H1 (cell line): ENCODE measurements around the gene TTK. TPM values are rescaled to one million over a fixed set of nuclear protein-coding genes. Genes with fewer than 3 reads are reported as not detected.
"Not testable (repeated sequence)": the region's sequence is repeated elsewhere in the genome, so short reads cannot be mapped to it uniquely, and the experiment has no call there.

ENCODE experiments used
- CTCF ChIA-PET: fragments of 300-600 bp; sonication (Branson Sonifier 250); formaldehyde crosslinking; loops from one replicate; lab custom pipeline; 2021; ENCODE audit not compliant: partially characterized antibody; lab: Charles Lee
- POLR2A ChIA-PET: fragments of 300-600 bp; sonication (Branson Sonifier 250); formaldehyde crosslinking; loops from one replicate; lab custom pipeline; 2021; ENCODE audit warnings: inconsistent platforms; ENCODE audit not compliant: partially characterized antibody; lab: Charles Lee
- DNase-seq, 2 experiments: peaks; one replicate each; pipeline versions ENCODE4 v3.0.0 to v3.0.0-alpha.2; 2010 to 2022; ENCODE audit warnings: low spot score in 2 of 2, low read depth in 1 of 2, mixed read lengths in 1 of 2
- FAIRE-seq: peaks from 2 replicates; lab custom pipeline; 2011; peaks lifted over from hg19 to GRCh38; lab: Jason Lieb, UNC
- H2AFZ ChIP-seq: 2 replicates; pipeline ENCODE4 v1.8.1; 2012; ENCODE audit warnings: low read length, inconsistent platforms
- H2AK5ac ChIP-seq: 2 replicates; pipeline ENCODE4 v1.6.1; 2013; ENCODE audit warnings: low read depth, low read length
- H2BK120ac ChIP-seq: replicated peaks from 2 replicates; pipeline ENCODE3; 2013; ENCODE audit warnings: low read depth, low read length, inconsistent platforms
- H2BK12ac ChIP-seq: 2 replicates; pipeline ENCODE4 v1.6.1; 2013; ENCODE audit warnings: low read depth, low read length
- H2BK15ac ChIP-seq: 2 replicates; pipeline ENCODE4 v1.6.1; 2013; ENCODE audit warnings: low read length
- H2BK20ac ChIP-seq: 2 replicates; pipeline ENCODE4 v1.6.1; 2013; ENCODE audit warnings: low read length
- H2BK5ac ChIP-seq: 2 replicates; pipeline ENCODE4 v1.6.1; 2013; ENCODE audit warnings: low read depth, low read length
- H3K14ac ChIP-seq: 2 replicates; pipeline ENCODE4 v1.6.1; 2013; ENCODE audit warnings: inconsistent platforms; ENCODE audit not compliant: insufficient read length
- H3K18ac ChIP-seq: 2 replicates; pipeline ENCODE4 v1.6.1; 2013; ENCODE audit warnings: low read length; ENCODE audit errors: extremely low read depth
- H3K23ac ChIP-seq: 2 replicates; pipeline ENCODE4 v1.6.1; 2013; ENCODE audit warnings: inconsistent platforms; ENCODE audit not compliant: insufficient read length
- H3K23me2 ChIP-seq: 2 replicates; pipeline ENCODE4 v1.6.1; 2013; ENCODE audit warnings: low read depth, low read length
- H3K27ac ChIP-seq: 2 replicates; pipeline ENCODE4 v1.6.1; 2011; ENCODE audit warnings: low read depth, low read length, inconsistent platforms
- H3K27me3 ChIP-seq, 4 experiments: replicated peaks in 1 of 4; 1 replicate in 1 of 4; 2 replicates in 3 of 4; pipeline versions ENCODE4 v1.6.1 to v1.8.1; 2011 to 2013; ENCODE audit warnings: low read length in 3 of 4, mild to moderate bottlenecking in 3 of 4, inconsistent platforms in 2 of 4, mixed read lengths in 2 of 4, moderate library complexity in 1 of 4; ENCODE audit not compliant: control insufficient read depth in 3 of 4, insufficient read depth in 3 of 4; ENCODE audit errors: extremely low read depth in 1 of 4
- H3K36me3 ChIP-seq, 4 experiments: 2 replicates each; pipeline versions ENCODE4 v1.6.1 to v1.8.1; 2011 to 2013; ENCODE audit warnings: mild to moderate bottlenecking in 4 of 4, low read length in 3 of 4, moderate library complexity in 2 of 4, control low read depth in 1 of 4, inconsistent platforms in 1 of 4; ENCODE audit not compliant: insufficient read depth in 4 of 4, control insufficient read depth in 2 of 4
- H3K4ac ChIP-seq: replicated peaks from 2 replicates; pipeline ENCODE3; 2013; ENCODE audit warnings: low read length, low read depth, mixed read lengths, inconsistent platforms; ENCODE audit not compliant: insufficient read length
- H3K4me1 ChIP-seq, 4 experiments: replicated peaks in 1 of 4; 1 replicate in 1 of 4; 2 replicates in 3 of 4; pipeline versions ENCODE4 v1.6.1 to v1.8.1; 2011 to 2013; ENCODE audit warnings: low read length in 3 of 4, inconsistent platforms in 2 of 4, mixed read lengths in 1 of 4; ENCODE audit not compliant: insufficient read depth in 4 of 4, control insufficient read depth in 3 of 4
- H3K4me2 ChIP-seq, 2 experiments: 2 replicates each; pipeline versions ENCODE4 v1.6.1 to v1.8.1; 2011 to 2013; ENCODE audit warnings: low read depth in 2 of 2, low read length in 2 of 2, control low read depth in 1 of 2, inconsistent platforms in 1 of 2, mild to moderate bottlenecking in 1 of 2; ENCODE audit not compliant: insufficient read depth in 1 of 2
- H3K4me3 ChIP-seq, 4 experiments: fragments of 200-600, 300-600 bp in 1 of 4; sonication (generic), shearing (Covaris generic), sonication (Bioruptor Twin) in 1 of 4; 2 replicates each; pipeline versions ENCODE4 v1.5.1 to v1.8.1; 2011 to 2016; ENCODE audit warnings: low read length in 4 of 4, low read depth in 3 of 4, control low read depth in 2 of 4, inconsistent platforms in 2 of 4, mild to moderate bottlenecking in 2 of 4, mixed read lengths in 1 of 4, moderate library complexity in 1 of 4; ENCODE audit not compliant: insufficient read depth in 2 of 4; ENCODE audit errors: extremely low read depth in 1 of 4
- H3K56ac ChIP-seq: replicated peaks from 2 replicates; pipeline ENCODE3; 2013; ENCODE audit warnings: low read depth, mild to moderate bottlenecking, mixed read lengths, low read length, inconsistent platforms; ENCODE audit not compliant: insufficient read length
- H3K79me1 ChIP-seq: 2 replicates; pipeline ENCODE4 v1.6.1; 2013; ENCODE audit warnings: low read depth, low read length, control low read depth
- H3K79me2 ChIP-seq, 2 experiments: 2 replicates each; pipeline versions ENCODE4 v1.6.1 to v1.8.1; 2012 to 2013; ENCODE audit warnings: low read length in 2 of 2, mild to moderate bottlenecking in 2 of 2, inconsistent platforms in 1 of 2; ENCODE audit not compliant: insufficient read depth in 2 of 2, control insufficient read depth in 1 of 2
- H3K9ac ChIP-seq, 4 experiments: replicated peaks in 1 of 4; 1 replicate in 1 of 4; 2 replicates in 3 of 4; pipeline versions ENCODE4 v1.6.1 to v1.8.1; 2011 to 2013; ENCODE audit warnings: low read depth in 3 of 4, low read length in 3 of 4, control low read depth in 2 of 4, mild to moderate bottlenecking in 2 of 4, moderate library complexity in 2 of 4, inconsistent platforms in 1 of 4; ENCODE audit errors: extremely low read depth in 1 of 4
- H3K9me3 ChIP-seq, 2 experiments: 2 replicates each; pipeline versions ENCODE4 v1.6.1 to v1.8.1; 2012 to 2013; ENCODE audit warnings: mild to moderate bottlenecking in 2 of 2, moderate library complexity in 2 of 2, control low read depth in 1 of 2, inconsistent platforms in 1 of 2, low read depth in 1 of 2, low read length in 1 of 2, mixed read lengths in 1 of 2; ENCODE audit not compliant: insufficient read depth in 2 of 2
- H4K20me1 ChIP-seq, 2 experiments: replicated peaks in 1 of 2; 2 replicates each; pipeline versions ENCODE3 to v1.8.1; 2011 to 2013; ENCODE audit warnings: inconsistent platforms in 2 of 2, low read length in 2 of 2, mild to moderate bottlenecking in 1 of 2; ENCODE audit not compliant: insufficient read depth in 2 of 2, control insufficient read depth in 1 of 2
- H4K5ac ChIP-seq: 2 replicates; pipeline ENCODE4 v1.6.1; 2013; ENCODE audit warnings: low read length, low read depth, mixed read lengths, inconsistent platforms; ENCODE audit not compliant: insufficient read length
- H4K8ac ChIP-seq: 2 replicates; pipeline ENCODE4 v1.8.0; 2013; ENCODE audit warnings: mild to moderate bottlenecking, moderate library complexity, low read length, inconsistent platforms; ENCODE audit not compliant: insufficient read depth; ENCODE audit errors: extremely low read depth
- H4K91ac ChIP-seq: replicated peaks from 2 replicates; pipeline ENCODE3; 2013; ENCODE audit warnings: low read length, mixed read lengths, inconsistent platforms; ENCODE audit not compliant: insufficient read length
- WGBS, 2 experiments: shearing (Covaris generic) in 1 of 2; methylation state at CpG; one replicate each; pipeline versions ENCODE4 v1.1.6 to v1.1.7; 2013 to 2015; ENCODE audit warnings: low lambda C conversion rate in 2 of 2, mixed read lengths in 2 of 2, inconsistent platforms in 1 of 2, low coverage in 1 of 2, missing lambda C conversion rate in 1 of 2; ENCODE audit not compliant: insufficient replicate concordance in 2 of 2, insufficient coverage in 1 of 2, insufficient read length in 1 of 2; ENCODE audit errors: extremely low coverage in 1 of 2, missing lambda C conversion rate in 1 of 2; 5-methylcytosine and 5-hydroxymethylcytosine counted together
- polyA plus RNA-seq, 7 experiments: library from polyadenylated mRNA; depleted of rRNA in 3 of 7; stranded (reverse) in 5 of 7; unstranded in 2 of 7; fragments of >200 nt in 5 of 7; fragments of 200-250 nt in 2 of 7; gene quantifications; 1 replicate in 5 of 7; 2 replicates in 1 of 7; 4 replicates in 1 of 7; pipeline versions ENCODE4 v1.2.1 to v1.2.3, GENCODE V29; 2011 to 2013; ENCODE audit warnings: missing spikeins in 2 of 7, mixed read lengths in 2 of 7
- total RNA-seq: library from RNA; stranded (reverse); fragmentation: NEBNext Ultra II Directional; extraction: Animal tissue kit (Norgen Biotek cat#: 25700); gene quantifications from 2 replicates; pipeline ENCODE4 v1.2.1, GENCODE V29; 2021

Gene TTK
- total and polyA plus RNA-seq, 2 of the 8 experiments (the other 6 are each of a cell fraction or from before 2014, with no cell fraction given) = 11.9 to 63.2 TPM

GRCh38 chr6:80070431-80070830 lies 66.0 kb downstream of the TTK start:
- H4K91ac ChIP-seq, H4K20me1 ChIP-seq, H3K14ac ChIP-seq, FAIRE-seq, H3K4me1 ChIP-seq, H3K79me1 ChIP-seq, H3K9me3 ChIP-seq, H3K23ac ChIP-seq, H2BK15ac ChIP-seq, H3K56ac ChIP-seq, H3K27ac ChIP-seq, H3K4me3 ChIP-seq, H3K23me2 ChIP-seq, H2BK120ac ChIP-seq, H2BK5ac ChIP-seq, H3K79me2 ChIP-seq, H4K8ac ChIP-seq, DNase-seq, H3K18ac ChIP-seq, H4K5ac ChIP-seq, POLR2A ChIA-PET, H2AK5ac ChIP-seq, H2BK12ac ChIP-seq, H3K9ac ChIP-seq, H3K27me3 ChIP-seq, H3K36me3 ChIP-seq, H3K4me2 ChIP-seq, H3K4ac ChIP-seq, H2BK20ac ChIP-seq, H2AFZ ChIP-seq: not testable (repeated sequence)
- WGBS, 2 experiments = 96% methylated on average over 15 of the region's 19 CpGs; no CpG with 5 or more reads in 1 of the 2 experiments
- CTCF ChIA-PET = interaction anchor here (1.4 kb wide), 1 partner anchor 22 kb away, joined by 3 read pairs; no protein-coding TSS in a partner anchor
